ENCODE measurements around the gene TRPM2. TPM values are rescaled to one million over a fixed set of nuclear protein-coding genes. Genes with fewer than 3 reads are reported as not detected.

The TRPM2 gene
- total RNA-seq, 4 donors from 2014 or later = 1.6 to 3.5 (median 2.7) TPM

DNA sequence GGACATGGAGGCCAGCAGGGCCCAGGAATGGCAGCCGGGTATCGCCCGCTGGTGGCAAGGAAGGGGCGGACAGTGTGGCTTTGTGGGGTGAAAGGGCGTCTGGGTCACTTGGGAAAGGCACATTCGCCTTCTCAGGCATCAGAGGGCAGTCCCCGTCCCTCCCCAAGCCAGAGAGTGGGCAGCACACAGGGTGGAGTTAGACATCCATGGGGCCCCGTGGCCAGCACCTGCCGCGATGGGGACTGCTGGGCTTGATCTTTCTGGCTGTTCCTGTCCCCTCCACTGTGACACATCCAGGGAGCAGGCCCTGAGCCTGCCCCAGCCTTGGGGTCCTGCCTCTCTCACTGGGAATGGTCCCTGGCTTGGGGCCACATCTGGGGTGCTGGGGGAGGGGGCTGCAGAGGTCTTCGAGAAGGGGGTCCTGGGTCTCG, 4.0 kb upstream of the TRPM2 start:
- no peaks in the 10 kb centered on the region for H3K9me3 ChIP-seq
- no peaks in the 10 kb centered on the region for H3K36me3 ChIP-seq
- peaks cover 0 to 88% (median 10%) of the 10 kb centered on the region in 4 donors for H3K27me3 ChIP-seq
- DNase-seq (ENCODE audit: extremely low spot score) = no peak
- intact Hi-C loops (cut with DNase I) = no loop called here
- peaks cover 0 to 18% (median 8%) of the 10 kb centered on the region in 4 donors for H3K4me1 ChIP-seq
- 78% methylated on average over 9 of the region's 12 CpGs for WGBS
- H3K4me3 ChIP-seq = no peak overlapping the region
- no peak for TF ChIP-seq POLR2A (IDR thresholded peaks at IDR 0.05; ENCODE audit: low read depth)
- no peak for TF ChIP-seq EP300 (IDR thresholded peaks at IDR 0.05)
- TF ChIP-seq, protein P1, sequence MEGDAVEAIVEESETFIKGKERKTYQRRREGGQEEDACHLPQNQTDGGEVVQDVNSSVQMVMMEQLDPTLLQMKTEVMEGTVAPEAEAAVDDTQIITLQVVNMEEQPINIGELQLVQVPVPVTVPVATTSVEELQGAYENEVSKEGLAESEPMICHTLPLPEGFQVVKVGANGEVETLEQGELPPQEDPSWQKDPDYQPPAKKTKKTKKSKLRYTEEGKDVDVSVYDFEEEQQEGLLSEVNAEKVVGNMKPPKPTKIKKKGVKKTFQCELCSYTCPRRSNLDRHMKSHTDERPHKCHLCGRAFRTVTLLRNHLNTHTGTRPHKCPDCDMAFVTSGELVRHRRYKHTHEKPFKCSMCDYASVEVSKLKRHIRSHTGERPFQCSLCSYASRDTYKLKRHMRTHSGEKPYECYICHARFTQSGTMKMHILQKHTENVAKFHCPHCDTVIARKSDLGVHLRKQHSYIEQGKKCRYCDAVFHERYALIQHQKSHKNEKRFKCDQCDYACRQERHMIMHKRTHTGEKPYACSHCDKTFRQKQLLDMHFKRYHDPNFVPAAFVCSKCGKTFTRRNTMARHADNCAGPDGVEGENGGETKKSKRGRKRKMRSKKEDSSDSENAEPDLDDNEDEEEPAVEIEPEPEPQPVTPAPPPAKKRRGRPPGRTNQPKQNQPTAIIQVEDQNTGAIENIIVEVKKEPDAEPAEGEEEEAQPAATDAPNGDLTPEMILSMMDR (IDR thresholded peaks at IDR 0.05) = no peak
- no peak overlapping the region for H3K27ac ChIP-seq (replicated peaks in 1 of 4)

DNA sequence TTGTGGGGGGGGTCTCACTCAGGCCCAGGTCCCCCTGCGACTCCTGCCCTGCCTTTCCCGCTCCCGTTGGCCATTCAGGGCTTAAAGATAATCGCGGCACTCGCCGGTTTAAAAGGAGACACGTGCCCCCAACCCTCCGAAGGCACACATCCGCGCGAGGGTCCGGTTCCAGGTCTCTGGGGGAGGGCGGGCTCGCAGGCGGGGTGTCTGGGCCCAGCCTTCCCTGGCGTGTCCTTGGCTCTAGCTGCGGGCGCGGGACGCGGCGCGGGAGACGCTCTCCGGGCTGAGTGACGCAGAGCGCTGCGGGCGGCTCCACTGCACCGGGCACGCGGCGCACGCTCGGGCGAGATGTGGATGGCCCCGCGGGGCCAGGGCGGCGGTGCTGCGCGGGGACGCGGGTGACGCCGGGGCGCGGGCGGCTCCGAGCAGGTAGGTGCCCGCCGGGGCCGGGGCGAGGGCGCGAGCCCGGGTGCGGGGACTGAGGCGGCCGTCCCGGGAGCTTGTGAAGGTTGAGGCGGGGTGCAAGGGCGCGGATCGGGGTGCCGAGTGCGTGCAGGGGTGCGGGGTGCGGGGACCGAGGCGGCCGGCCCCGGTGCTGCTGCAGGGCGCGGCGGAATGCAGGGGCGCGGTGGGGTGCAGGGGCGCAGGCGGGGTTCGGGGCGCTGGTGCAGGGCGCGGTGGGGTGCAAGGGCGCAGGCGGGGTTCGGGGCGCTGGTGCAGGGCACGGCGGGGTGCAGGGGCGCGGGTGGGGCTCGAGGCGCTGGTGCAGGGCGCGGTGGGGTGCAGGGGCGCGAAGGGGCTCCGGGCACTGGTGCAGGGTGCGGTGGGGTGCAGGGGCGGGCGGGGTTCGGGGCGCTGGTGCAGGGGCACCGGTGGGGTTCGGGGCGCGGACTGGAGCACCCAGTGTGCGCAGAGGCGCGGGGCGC, 3.3 kb upstream of the TRPM2 start:
- TF ChIP-seq, protein P1 (IDR thresholded peaks at IDR 0.05) = no peak
- TF ChIP-seq POLR2AphosphoS5 (IDR thresholded peaks at IDR 0.05) (no peak), EP300 (IDR thresholded peaks at IDR 0.05) (no peak), POLR2A (IDR thresholded peaks at IDR 0.05; ENCODE audit: low read depth) (no peak)
- DNase-seq (ENCODE audit: extremely low spot score) = no peak
- H3K27ac ChIP-seq (replicated peaks in 1 of 4) = no peak overlapping the region
- H3K4me1 ChIP-seq = peaks cover 0 to 18% (median 8%) of the 10 kb centered on the region in 4 donors
- H3K9me3 ChIP-seq = no peaks in the 10 kb centered on the region
- 0% methylated on average over 24 of the region's 113 CpGs for WGBS
- intact Hi-C loops (cut with DNase I) = no loop called here
- no peaks in the 10 kb centered on the region for H3K36me3 ChIP-seq
- peak overlapping the region in 3 of 4 donors; percentile 24 to 41 (median 33) for H3K4me3 ChIP-seq
- peaks cover 0 to 83% (median 10%) of the 10 kb centered on the region in 4 donors for H3K27me3 ChIP-seq

DNA sequence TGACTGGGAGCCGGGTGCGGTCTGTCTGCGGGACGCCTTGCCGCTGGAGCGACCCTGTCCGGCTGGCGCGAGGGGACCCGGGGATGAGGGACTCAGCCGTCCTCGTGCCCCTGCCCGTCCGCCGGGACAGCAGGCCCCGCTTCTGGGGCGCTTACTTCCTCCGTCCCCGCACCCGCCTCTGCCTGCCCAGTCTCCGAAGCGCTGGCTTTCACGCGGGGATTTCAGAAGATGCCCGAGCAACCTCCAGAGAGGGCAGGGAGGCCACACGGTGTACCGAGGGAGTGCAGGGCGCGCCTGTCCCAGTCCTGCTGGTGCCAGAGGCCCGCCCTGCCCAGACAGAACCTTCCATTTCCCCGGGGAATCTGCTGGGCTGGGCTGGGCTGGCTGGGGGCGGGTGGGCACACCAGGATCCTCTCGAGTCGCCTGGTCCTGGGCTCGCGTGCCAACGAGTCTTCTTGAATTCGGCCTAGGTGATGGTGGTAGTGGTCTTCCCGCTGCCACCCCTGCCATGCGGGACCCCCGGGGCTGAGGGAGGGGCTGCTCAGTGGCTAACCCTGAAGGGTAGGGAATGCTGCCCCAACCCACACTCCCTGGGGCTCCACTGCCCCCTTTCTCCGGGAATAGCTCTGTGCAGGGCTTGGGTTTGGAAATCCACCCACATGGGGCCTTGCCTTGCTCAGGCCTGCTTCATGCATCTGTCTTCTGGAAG, 2.5 kb upstream of the TRPM2 start:
- Histone ChIP-seq H3K9me3 (no peaks in the 10 kb centered on the region), H3K4me1 (peaks cover 0 to 18% (median 8%) of the 10 kb centered on the region in 4 donors), H3K4me3 (peak overlapping the region in 1 of 4 donors; percentile 24), H3K27ac (replicated peaks in 1 of 4) (no peak overlapping the region), H3K27me3 (peaks cover 0 to 76% (median 10%) of the 10 kb centered on the region in 4 donors), H3K36me3 (no peaks in the 10 kb centered on the region)
- no peak for DNase-seq (ENCODE audit: extremely low spot score)
- intact Hi-C loops (cut with DNase I) = no loop called here
- 39% methylated on average over 19 of the region's 42 CpGs for WGBS
- TF ChIP-seq, protein P1 (IDR thresholded peaks at IDR 0.05) = no peak
- no peak for TF ChIP-seq POLR2A (IDR thresholded peaks at IDR 0.05; ENCODE audit: low read depth)
- no peak for TF ChIP-seq POLR2AphosphoS5 (IDR thresholded peaks at IDR 0.05)
- no peak for TF ChIP-seq EP300 (IDR thresholded peaks at IDR 0.05)

DNA sequence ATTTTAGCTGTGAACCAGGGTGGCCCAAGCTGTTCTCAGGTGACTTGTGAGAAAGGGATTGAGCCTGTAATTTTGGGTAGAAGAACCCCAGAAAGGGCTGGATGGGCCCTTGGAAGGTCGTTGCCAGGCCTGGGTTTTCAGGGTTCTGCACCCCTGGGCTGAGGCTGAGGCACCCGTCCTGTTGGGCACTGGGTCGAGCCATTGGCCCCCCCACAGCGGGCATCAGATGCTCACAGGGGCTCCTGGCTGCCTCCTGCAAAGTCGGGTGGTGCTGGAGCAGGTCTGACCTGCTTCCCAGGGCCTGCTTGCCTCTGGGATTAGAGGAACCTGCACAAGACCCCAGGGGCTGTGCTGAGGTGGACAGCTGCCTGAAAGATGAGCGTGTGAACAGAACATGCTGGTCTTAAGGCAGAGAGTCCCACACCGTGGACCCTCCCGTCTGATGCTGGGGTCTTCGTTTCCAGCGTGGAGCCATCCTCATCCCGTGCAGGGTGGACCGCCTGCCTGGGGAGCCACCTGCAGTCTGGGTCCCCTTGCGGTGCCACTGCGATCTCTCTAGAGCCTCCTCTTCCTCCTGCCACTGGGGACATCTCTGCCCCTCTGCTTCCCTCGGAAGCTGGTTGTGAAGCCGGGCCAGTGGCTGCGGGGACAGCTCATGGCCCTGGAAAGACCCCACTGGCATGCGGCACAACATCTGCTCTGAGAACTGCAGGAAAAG, 1.7 kb upstream of the TRPM2 start:
- Histone ChIP-seq H3K4me3 (no peak overlapping the region), H3K27me3 (peaks cover 0 to 70% (median 10%) of the 10 kb centered on the region in 4 donors), H3K27ac (replicated peaks in 1 of 4) (no peak overlapping the region), H3K9me3 (no peaks in the 10 kb centered on the region), H3K4me1 (peaks cover 0 to 18% (median 8%) of the 10 kb centered on the region in 4 donors), H3K36me3 (no peaks in the 10 kb centered on the region)
- 85% methylated on average over 13 of the region's 18 CpGs for WGBS
- intact Hi-C loops (cut with DNase I) = no loop called here
- no peak for DNase-seq (ENCODE audit: extremely low spot score)
- no peak for TF ChIP-seq POLR2AphosphoS5 (IDR thresholded peaks at IDR 0.05)
- no peak for TF ChIP-seq POLR2A (IDR thresholded peaks at IDR 0.05; ENCODE audit: low read depth)
- TF ChIP-seq, protein P1 (IDR thresholded peaks at IDR 0.05) = no peak
- no peak for TF ChIP-seq EP300 (IDR thresholded peaks at IDR 0.05)
